Adipose tissue (tissue), 3 donors: ENCODE data around the gene LRP1. TPM values are rescaled to one million over a fixed set of nuclear protein-coding genes. Genes with fewer than 3 reads are reported as not detected.

Experiments used
- H3K27ac ChIP-seq: one replicate; pipeline ENCODE4 v1.5.1; 2013; ENCODE audit warnings: low read depth, low read length
- WGBS, 3 donors: extraction: QIAGEN DNeasy Blood & Tissue Kit; methylation state at CpG; one replicate each; pipeline ENCODE4 v1.1.7; 2013; 5-methylcytosine and 5-hydroxymethylcytosine counted together
- polyA plus RNA-seq, 3 donors: library from polyadenylated mRNA; stranded (reverse); fragments of 200-250 nt; gene quantifications; one replicate each; pipeline ENCODE4 v1.2.3, GENCODE V29; 2013
- donor health status: healthy with polysubstance abuse.
- donor health status: Bipolar disorder and iron deficiency.
- donor health status: healthy.

Gene LRP1
- polyA plus RNA-seq, 3 donors = 28.1 to 414 (median 116) TPM

DNA sequence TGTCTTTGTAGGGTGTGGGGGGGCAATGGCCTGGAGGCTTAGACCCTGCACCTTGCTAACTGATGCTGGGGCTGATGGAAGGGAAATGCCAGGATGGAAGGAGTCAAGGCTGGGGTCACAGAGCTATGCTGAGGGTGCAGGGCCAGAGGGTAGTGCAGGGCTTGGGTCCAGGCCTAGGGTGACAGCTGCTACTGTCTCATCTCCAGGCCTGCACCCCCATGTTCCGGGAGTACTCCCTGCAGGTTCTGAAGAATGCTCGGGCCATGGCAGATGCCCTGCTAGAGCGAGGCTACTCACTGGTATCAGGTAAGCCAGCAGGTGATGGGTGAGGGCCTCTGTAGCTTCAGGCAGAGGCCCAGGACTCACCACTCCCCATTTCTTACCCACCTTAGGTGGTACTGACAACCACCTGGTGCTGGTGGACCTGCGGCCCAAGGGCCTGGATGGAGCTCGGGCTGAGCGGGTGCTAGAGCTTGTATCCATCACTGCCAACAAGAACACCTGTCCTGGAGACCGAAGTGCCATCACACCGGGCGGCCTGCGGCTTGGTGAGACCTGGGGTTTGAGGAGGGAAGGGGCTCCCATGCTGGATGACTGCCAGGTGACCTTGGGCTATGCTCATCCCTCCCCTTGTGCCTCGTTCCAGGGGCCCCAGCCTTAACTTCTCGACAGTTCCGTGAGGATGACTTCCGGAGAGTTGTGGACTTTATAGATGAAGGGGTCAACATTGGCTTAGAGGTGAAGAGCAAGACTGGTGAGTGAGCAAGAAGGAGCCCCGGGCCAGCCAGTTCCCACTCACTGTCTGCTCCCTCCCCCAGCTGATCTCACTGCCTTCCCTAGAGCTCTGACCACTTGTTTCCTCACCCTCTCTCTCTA lies 105.3 kb downstream of the LRP1 start:
- no peak overlapping the region for H3K27ac ChIP-seq
- WGBS, 3 donors = 88 to 90% (median 90%) methylated on average over 15 of the region's 15 CpGs

DNA sequence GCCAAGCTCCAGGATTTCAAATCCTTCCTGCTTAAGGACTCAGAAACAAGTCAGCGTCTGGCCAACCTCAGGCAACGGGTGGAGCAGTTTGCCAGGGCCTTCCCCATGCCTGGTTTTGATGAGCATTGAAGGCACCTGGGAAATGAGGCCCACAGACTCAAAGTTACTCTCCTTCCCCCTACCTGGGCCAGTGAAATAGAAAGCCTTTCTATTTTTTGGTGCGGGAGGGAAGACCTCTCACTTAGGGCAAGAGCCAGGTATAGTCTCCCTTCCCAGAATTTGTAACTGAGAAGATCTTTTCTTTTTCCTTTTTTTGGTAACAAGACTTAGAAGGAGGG lies 105.9 kb downstream of the LRP1 start:
- no peak overlapping the region for H3K27ac ChIP-seq
- 67 to 96% (median 69%) methylated on average over 3 of the region's 3 CpGs for WGBS, 3 donors

DNA sequence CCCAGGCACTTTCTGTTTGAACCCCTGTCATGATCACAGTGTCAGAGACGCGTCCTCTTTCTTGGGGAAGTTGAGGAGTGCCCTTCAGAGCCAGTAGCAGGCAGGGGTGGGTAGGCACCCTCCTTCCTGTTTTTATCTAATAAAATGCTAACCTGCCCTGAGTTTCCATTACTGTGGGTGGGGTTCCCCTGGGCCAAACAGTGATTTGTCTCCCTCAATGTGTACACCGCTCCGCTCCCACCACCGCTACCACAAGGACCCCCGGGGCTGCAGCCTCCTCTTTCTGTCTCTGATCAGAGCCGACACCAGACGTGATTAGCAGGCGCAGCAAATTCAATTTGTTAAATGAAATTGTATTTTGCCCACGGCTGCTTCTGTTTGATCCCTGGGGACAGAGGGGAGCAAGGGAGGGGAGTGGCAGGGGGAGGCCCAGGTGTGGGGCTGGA lies 106.3 kb downstream of the LRP1 start:
- H3K27ac ChIP-seq = no peak overlapping the region
- 72 to 90% (median 85%) methylated on average over 10 of the region's 10 CpGs for WGBS, 3 donors

DNA sequence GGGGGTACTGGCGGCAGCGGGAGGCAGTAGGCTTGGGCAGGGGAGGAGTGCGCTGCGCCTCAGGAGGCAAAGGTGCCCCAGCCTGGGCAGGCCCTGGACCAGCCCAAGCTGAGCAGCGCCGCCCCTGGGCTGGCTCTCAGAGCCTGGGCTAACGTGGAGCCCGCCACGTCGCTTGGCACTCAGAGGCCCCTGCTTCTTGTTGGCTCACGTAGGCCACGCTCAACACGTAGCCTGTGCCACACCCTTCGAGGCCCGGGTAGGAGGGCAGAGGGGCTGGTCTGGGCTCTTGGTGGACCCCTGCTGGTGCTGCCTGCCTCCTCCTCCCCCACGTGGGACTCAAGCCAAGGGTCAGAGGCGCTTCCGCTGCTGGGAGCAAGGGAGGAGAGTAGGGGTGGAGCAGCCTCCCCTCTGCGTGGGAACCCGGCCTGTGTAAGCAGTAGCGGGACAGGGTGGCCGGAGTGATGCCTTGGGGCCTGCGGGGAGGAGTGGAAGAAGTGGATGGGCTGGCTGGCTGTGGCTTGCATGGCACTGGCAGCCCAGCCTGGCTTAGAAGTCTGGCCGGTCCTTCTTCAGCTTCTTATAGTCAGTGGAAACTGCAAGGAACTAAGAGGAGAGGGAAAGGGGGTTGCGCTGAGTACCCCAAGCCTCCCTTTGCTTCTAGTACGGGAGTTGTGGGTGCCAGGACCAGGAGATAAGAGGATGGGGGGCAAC lies 106.9 kb downstream of the LRP1 start:
- 65 to 75% (median 73%) methylated on average over 17 to 26 of the region's 26 CpGs for WGBS, 3 donors
- H3K27ac ChIP-seq = no peak overlapping the region

DNA sequence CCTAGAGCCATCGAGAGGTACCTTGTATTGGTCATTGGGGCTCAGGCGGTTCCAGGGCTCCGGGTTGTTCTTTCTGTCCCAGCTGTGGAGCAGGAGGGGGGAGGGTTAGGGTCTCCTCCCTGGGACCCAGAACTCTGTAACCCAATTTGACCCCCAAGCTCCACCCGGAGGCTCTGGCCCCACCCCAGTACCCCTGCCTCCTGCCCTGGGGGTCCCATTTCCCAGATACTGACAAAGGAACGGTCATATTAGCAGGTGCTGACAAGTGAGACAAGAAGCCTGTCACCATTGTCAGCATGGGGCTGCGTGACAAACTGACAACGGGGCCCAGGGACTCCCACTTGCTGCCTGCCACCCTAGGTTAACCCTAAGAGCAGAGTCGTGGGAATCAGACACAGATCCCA lies 107.4 kb downstream of the LRP1 start:
- no peak overlapping the region for H3K27ac ChIP-seq
- WGBS, 3 donors = 61 to 71% (median 65%) methylated on average over 7 to 8 of the region's 8 CpGs

DNA sequence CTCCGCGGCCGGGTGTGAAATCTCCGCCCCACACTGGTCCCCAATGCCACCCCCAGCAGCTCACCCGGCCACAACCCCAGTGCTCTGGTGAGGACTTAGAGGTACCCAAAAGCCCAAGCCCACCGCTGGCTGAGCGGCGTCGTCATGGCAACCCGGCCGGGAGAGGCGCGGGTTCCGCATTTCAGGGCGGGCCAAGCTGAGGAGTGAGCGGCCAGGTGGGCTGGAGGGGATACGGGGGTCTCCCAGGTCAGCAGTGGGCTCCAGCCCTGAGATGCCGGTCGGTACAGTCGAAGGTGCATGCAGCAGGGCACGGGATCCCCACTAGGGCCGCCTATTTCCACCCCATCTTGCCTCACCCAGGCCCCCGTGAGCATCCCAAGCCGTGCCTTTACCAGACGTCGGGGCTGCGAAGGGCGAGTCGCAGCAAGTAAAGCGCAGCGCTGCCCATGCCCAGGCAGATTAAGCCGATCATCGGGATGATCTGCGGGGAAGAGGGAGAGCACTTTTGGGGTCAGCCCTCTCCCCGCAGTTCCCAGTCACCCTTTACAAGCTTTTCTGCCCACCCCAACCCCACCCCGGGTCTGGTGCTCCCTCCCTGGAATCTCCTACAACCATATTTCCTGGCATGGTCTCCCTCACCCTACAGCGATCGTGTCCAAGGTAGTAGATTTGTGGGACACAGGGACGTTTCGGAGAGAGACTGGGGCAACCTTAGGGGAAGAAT lies 108.1 kb downstream of the LRP1 start:
- 21 to 33% (median 25%) methylated on average over 40 of the region's 40 CpGs for WGBS, 3 donors
- H3K27ac ChIP-seq = no peak overlapping the region

DNA sequence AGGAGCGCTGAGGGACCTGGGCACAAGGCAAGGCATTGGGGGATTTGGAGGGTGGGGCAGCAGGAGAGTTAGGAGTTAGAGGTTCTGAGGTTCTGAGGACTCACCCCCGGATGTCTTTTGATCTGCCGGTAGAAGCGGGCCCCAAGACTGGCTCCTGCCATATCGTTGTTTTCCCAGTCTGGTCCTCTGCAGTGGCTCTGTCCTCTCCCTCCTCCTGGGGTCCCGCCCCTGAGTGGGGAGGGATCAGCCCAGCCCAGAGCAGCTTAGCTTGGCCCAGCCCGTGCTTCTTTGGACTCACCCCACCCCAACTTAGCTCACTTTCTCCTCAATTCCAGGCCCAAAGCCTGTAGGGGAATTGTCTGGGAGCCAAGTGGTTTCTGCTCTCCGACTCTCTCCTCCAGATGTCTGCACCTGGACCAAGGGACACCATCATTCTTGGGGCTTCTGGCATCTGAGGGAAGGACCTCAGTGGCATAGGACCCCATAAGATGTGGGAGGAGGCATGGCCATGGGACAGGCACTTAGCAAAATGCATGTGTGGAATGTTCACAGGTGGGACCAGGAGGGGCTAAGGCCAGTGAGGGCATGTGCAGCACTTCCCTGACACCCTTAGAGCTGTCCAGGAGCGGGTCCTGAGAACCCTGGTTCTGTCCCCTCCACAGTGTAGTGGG lies 108.8 kb downstream of the LRP1 start:
- WGBS, 3 donors = 22 to 42% (median 27%) methylated on average over 7 to 9 of the region's 9 CpGs
- H3K27ac ChIP-seq = no peak overlapping the region

DNA sequence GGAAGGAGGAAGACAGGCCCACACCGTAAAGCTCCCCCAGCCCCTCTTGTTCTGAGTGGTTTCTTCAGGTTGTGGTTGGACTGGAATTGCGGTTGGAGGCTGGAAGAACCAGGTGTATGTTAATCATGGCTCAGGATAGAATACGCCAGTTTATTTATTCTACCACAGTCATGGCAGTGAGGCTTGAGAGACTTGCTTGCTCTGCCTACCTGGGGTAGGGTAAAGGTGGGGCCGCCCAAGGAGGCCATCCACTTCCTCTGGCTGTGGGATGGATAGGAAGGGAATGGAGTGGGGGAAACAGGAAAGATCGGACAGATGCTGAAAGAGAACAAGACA lies 109.3 kb downstream of the LRP1 start:
- H3K27ac ChIP-seq = no peak overlapping the region
- 40 to 48% (median 44%) methylated on average over 5 of the region's 5 CpGs for WGBS, 3 donors

DNA sequence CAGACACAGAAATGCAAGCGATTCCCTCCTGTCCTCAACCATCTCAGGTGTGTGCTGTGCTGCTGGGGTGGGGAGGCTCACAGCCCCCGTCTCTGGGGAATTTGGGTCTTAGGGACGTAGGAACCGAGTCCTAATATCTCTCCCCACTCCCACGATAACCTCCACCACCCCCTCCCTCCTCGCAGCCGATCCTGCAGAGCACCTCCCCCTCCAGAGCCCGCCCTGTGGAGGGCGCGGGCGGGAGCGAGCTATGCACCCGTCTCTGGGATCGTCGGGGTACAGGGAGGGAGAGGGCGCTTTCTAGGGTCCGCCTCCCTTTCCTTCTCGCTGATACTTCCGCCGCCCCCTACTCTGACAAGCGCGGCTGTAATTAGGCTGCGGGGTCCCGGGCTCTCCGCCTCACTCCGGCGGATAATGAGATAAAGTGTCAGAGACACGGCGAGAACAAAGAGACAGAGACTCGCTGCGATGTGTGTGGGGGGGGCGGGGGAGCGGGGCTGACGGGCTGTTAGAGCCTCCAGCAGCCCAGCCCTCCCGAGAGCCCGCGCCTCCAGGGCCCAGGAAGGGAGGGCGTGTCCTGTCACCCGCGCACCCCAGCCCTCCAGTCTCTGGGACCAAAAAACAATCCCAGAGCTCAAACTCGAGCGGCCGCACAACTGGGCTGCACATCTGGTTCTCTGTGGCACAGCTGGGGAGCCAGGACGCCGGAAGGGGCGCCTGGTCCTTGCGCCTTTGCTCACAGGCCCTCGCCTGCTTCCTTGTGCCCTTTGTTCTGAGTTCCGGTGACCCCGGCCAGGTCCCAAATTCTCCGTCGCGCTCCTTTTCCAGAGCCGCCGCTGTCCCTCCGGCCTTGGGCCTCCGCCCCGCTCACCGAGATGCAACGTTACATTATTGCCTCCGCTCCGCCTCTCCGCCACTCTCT lies 109.9 kb downstream of the LRP1 start:
- no peak overlapping the region for H3K27ac ChIP-seq

DNA sequence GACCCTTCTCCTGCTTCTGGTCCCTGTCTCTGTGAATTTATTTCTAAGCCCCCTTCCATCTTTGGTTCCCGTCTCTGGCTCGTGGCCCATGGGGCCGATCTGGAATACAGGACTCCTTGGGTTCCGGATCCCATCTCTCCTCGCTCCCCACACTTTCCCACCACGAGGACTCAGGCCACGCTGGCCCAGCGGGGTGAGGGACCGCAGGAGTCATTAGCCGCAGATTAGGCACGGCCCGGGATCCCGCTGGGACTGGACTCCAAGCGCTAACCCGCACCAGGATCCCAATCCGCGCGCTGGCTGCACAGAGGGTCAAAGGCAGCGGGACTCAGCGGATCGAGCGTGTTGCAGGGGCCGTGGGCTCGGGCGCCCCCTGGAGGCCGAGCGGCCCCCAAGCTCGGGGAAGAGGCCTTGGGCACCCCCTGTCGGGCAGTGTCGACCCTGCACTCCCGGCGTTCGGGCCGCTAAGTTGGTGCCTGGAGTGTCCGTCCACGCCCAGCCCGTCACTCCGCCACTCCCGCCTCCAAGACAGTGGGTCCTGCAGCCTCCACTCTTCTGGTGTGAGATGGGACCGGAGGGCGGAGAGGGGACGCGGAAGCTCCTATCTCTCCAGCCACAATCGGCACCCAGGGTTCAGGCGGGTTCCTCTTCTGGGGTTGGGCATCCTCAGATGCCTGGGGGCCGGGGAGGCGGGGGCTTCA lies 110.7 kb downstream of the LRP1 start:
- WGBS, 3 donors = 1 to 2% (median 1%) methylated on average over 34 to 47 of the region's 47 CpGs
- H3K27ac ChIP-seq = no peak overlapping the region

More for the DNA sequence above, 109.9 kb downstream of the LRP1 start:
- 3 to 6% (median 3%) methylated on average over 58 to 63 of the region's 63 CpGs for WGBS, 3 donors

DNA sequence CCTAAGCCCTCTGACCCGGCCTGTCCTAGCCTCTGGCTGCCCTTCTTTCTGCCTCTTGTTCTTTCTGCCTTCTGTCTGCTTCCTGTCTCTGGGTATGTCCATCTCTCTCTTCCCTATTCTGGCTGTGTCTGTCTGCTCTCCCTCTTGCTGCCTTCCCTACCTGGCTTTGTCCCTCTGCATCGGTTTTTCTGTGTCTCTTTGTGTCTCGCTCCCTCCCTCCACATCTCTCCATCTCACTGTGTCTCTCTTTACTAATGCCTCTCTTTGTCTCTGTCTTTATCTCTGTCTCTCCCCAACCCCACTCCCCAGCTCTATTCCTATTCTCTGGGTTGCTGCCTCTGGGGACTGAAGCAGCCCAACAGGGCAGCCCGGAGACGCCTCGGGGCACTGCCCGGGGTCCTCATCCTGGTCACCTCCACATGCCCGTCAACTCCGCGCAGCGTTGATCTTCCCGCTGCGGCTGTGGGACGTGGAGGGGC lies 111.3 kb downstream of the LRP1 start:
- no peak overlapping the region for H3K27ac ChIP-seq
- WGBS, 3 donors = 0 to 3% (median 2%) methylated on average over 14 of the region's 14 CpGs

DNA sequence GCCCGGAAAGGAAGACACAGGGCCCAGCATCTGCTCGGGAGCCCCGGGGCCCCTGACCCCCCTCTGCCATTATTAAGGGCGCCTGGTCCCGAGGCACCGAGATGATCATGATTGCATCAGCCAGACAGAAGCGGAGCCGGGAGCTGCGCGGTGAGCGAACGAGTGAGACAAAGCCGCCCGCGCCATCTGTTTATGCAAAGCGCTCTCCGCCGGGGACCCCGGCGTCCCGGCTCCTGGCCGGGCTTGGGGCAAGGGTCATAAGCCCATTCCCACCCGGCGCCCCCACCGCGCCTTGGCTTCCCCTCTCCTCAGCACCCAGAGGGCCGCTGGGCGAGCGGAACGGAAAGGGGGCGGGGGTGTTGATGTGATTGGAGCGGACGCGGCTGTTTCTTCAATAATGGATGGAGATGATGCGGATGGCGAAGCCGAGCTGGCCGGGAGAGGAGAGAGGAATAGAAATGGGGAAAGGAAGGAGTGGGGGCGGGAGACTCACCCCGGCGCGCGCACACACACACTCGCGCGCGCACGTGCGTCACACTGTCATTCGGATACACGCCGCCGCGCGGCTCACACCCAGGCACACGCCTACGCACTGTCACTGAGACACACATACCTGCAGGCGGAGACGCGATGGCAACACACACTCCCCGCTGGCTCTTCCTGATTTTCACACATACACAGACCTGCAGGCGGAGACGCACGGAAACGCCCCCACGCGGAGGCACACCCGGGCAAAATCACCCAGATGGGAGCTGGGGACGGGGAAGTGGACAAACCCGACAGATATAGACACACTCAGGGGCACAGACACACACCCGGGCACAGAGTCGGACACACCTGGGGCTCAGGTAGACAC lies 112.0 kb downstream of the LRP1 start:
- 1% methylated on average over 70 to 72 of the region's 72 CpGs for WGBS, 3 donors
- no peak overlapping the region for H3K27ac ChIP-seq

DNA sequence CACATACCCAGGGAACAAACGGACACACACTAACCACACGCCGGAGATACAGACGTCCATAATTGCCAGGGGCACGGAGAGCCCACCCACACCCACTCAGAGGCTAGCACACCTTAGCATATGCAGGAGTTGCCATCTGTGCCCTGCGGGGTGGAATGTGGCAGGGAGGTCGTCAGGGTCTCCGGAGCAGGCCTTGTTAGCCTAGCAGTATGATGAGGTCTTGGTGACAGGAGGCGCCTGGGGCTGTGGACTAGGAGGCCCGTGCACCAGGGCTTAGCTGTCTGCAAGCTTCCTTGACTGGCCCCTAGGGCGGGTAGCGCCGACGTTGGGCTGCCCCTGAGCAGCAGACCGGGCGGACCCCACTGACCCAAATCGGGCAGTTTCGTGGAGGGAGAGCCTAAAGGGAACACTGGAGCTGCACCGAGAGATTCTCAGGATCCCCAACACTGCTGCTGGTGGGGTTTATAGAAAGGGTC lies 112.7 kb downstream of the LRP1 start:
- 11 to 21% (median 14%) methylated on average over 19 of the region's 19 CpGs for WGBS, 3 donors

DNA sequence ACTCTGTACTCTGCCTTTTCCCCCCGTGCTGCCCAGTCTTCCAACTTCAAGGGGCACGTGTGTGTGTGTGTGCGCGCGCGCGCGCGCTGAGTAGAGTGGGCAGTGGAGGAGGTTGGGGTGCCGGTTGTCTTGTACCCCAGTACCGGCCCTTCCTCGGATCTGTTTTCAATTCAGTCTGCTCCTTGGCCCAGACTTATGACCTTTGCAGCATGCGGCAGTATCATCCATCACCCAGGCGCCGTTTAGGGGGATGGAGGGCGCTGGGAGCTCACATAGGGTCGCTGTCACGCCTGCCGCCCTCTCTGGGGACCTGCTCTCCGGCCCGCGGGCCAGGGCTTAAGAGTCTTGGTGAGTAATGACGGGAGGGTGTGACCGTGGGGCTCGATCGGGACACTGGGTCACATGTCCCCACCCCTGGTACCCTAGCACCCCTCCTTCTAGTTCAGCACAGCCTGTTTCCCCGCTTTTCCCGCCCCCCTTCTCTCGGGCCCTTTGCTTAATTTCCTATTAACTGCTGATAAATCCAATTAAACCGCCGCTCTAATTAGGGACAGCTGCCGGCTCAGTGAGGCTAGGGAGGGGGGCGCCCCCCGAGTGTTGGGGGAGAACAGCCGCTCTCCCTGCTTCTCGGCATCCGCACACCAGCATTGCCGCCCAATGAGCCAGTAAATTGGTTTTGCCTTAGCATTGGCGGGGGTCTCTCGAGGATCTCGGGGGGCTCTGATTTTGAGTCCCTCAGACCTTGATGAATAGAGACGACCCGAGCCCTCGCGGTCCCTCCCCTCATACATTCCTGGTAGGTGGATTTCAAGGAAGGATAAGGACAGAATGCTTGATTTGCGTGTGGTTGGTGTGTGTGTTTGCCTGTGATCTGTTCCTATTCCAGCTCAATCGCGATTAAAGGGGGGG lies 113.4 kb downstream of the LRP1 start:
- WGBS, 3 donors = 8 to 11% (median 10%) methylated on average over 48 of the region's 48 CpGs
- no peak overlapping the region for H3K27ac ChIP-seq

More for the DNA sequence above, 112.7 kb downstream of the LRP1 start:
- no peak overlapping the region for H3K27ac ChIP-seq

DNA sequence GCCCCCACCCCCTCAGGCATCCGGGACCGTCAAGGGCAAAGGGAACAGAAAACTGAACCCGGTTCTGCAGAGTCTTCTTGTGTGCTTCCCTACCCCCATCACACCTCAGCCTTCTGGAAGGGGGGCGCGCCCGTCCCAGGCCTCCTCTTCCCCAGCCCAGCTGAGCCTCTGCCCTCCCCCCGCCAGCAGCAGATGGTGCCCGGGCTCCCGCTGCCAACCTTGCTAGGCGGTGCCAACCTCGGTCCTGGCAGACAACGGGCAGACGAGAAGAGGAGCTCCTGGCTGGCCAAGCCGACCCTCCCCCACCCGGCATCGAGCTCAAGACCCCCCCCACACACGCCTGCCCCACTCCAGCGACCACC lies 114.0 kb downstream of the LRP1 start:
- WGBS, 3 donors = 0 to 4% (median 4%) methylated on average over 13 to 18 of the region's 18 CpGs
- no peak overlapping the region for H3K27ac ChIP-seq
